Gastroesophageal sphincter (tissue), 4 donors: ENCODE measurements around the gene FIBIN. TPM values are rescaled to one million over a fixed set of nuclear protein-coding genes. Genes with fewer than 3 reads are reported as not detected.

Experiments used
- ATAC-seq: fragments of 150-250 bp; one replicate; pipeline ENCODE4 v1.9.1; 2016; ENCODE audit warnings: mild to moderate bottlenecking, moderate library complexity
- H3K27ac ChIP-seq, 4 donors: fragments of 200-600 bp; sonication (generic) in 3 of 4; 1 replicate in 3 of 4; 2 replicates in 1 of 4; pipeline ENCODE4 v1.5.1; 2016 to 2019
- H3K27me3 ChIP-seq: fragments of 200-600 bp; sonication (generic); one replicate; pipeline ENCODE4 v1.5.1; 2019
- H3K36me3 ChIP-seq, 2 donors: fragments of 200-600 bp; sonication (generic); one replicate each; pipeline ENCODE4 v1.5.1; 2019; ENCODE audit warnings: control low read depth in 1 of 2
- H3K4me1 ChIP-seq, 3 donors: fragments of 200-600 bp; sonication (generic); 1 replicate in 2 of 3; 2 replicates in 1 of 3; pipeline ENCODE4 v1.5.1; 2016 to 2019; ENCODE audit warnings: control low read depth in 2 of 3
- H3K4me3 ChIP-seq, 2 donors: fragments of 200-600 bp; sonication (generic); one replicate each; pipeline ENCODE4 v1.5.1; 2019; ENCODE audit warnings: mild to moderate bottlenecking in 1 of 2, moderate library complexity in 1 of 2
- H3K9me3 ChIP-seq, 3 donors: fragments of 200-600 bp; sonication (generic); one replicate each; pipeline ENCODE4 v1.5.1; 2017 to 2019; ENCODE audit warnings: control low read depth in 2 of 3
- CTCF ChIP-seq, 4 experiments: fragments of 200-600 bp in 2 of 4; fragments of 450-650 bp in 2 of 4; sonication (generic) in 1 of 4; IDR thresholded peaks; one replicate each; pipeline ENCODE4 v1.5.1; 2017 to 2019; ENCODE audit warnings: antibody characterized with exemption in 4 of 4, mild to moderate bottlenecking in 2 of 4, moderate library complexity in 2 of 4
- EP300 ChIP-seq: sonication (generic); formaldehyde crosslinking; IDR thresholded peaks from one replicate; pipeline ENCODE4 v1.6.1; 2017; ENCODE audit warnings: antibody characterized with exemption, mild to moderate bottlenecking
- POLR2A ChIP-seq, 2 donors: fragments of 450-650 bp; IDR thresholded peaks; one replicate each; pipeline ENCODE4 v1.6.1; 2017; ENCODE audit warnings: antibody characterized with exemption in 2 of 2, mild to moderate bottlenecking in 2 of 2, moderate library complexity in 1 of 2
- POLR2AphosphoS5 ChIP-seq: sonication (generic); formaldehyde crosslinking; IDR thresholded peaks from one replicate; pipeline ENCODE4 v1.6.1; 2017; ENCODE audit warnings: antibody characterized with exemption
- whole genome bisulfite sequencing, 2 donors: methylation state at CpG; one replicate each; pipeline ENCODE4 v1.1.5; 2018; ENCODE audit warnings: low coverage in 1 of 2; 5-methylcytosine and 5-hydroxymethylcytosine counted together
- total RNA-seq, 4 donors: library from RNA; depleted of rRNA; stranded (reverse); fragments of >200 nt; gene quantifications; one replicate each; pipeline ENCODE4 v1.1.0, GENCODE V29; 2016

The FIBIN gene
- total RNA-seq: 100 to 1,000 TPM in 2 of 4 donors, 10 to 100 TPM in 2; 53.2 to 143 (median 105) TPM

- no peaks in the 10 kb centered on the region for H3K27me3 ChIP-seq
- no peaks in the 10 kb centered on the region for H3K9me3 ChIP-seq
- H3K4me3 ChIP-seq: peak within 1 kb of the TSS; percentile 71 to 73
- H3K27ac ChIP-seq: peak within 1 kb of the TSS; percentile 61 to 92 (median 90)
- peak; percentile 58 for ATAC-seq
- WGBS, 2 donors: 0% methylated on average over 3 to 9 of the region's 22 CpGs
- TF ChIP-seq POLR2AphosphoS5: peak; percentile 74
- peak; percentile 51 to 62 for TF ChIP-seq POLR2A (IDR thresholded peaks at IDR 0.05)
- TF ChIP-seq CTCF (IDR thresholded peaks at IDR 0.05): no peak
- peaks cover 0 to 53% (median 0%) of the 10 kb centered on the region in 3 donors for H3K4me1 ChIP-seq
- H3K36me3 ChIP-seq: no peaks in the 10 kb centered on the region
Measured at GRCh38 chr11:26993965-26994457, at the start of gene FIBIN. TSS of gene FIBIN (plus strand) at chr11:26994112. CDS start at chr11:26994527, 415 bp downstream.

GRCh38 chr11:26944866-26945664 is 48.8 kb upstream of the FIBIN start:
- TF ChIP-seq EP300: no peak
- no peak for TF ChIP-seq CTCF (IDR thresholded peaks at IDR 0.05)
- Histone ChIP-seq H3K4me3 (no peak overlapping the region), H3K9me3 (no peaks in the 10 kb centered on the region), H3K27ac (no peak overlapping the region), H3K4me1 (peaks cover 6 to 41% (median 17%) of the 10 kb centered on the region in 3 donors), H3K36me3 (no peaks in the 10 kb centered on the region), H3K27me3 (no peaks in the 10 kb centered on the region)
- no peak for ATAC-seq
- WGBS, 2 donors: 16 to 23% methylated on average over 2 to 3 of the region's 3 CpGs

- peaks cover 6 to 41% (median 17%) of the 10 kb centered on the region in 3 donors for H3K4me1 ChIP-seq
- ATAC-seq: no peak
- no peak overlapping the region for H3K4me3 ChIP-seq
- WGBS, 2 donors: 56 to 83% methylated on average over 2 of the region's 2 CpGs
- H3K27me3 ChIP-seq: no peaks in the 10 kb centered on the region
- TF ChIP-seq EP300: no peak
- TF ChIP-seq POLR2A (IDR thresholded peaks at IDR 0.05): no peak
- TF ChIP-seq POLR2AphosphoS5: peak; percentile 30
- TF ChIP-seq CTCF (IDR thresholded peaks at IDR 0.05): no peak
- H3K36me3 ChIP-seq: no peaks in the 10 kb centered on the region
- H3K9me3 ChIP-seq: no peaks in the 10 kb centered on the region
- H3K27ac ChIP-seq: peak overlapping the region; percentile 65 to 82 (median 74)
Measured at GRCh38 chr11:26946257-26946716, 47.6 kb upstream of the FIBIN start.

- WGBS, 2 donors: 15 to 30% methylated on average over 2 of the region's 2 CpGs
- TF ChIP-seq POLR2A (IDR thresholded peaks at IDR 0.05) (no peak), POLR2AphosphoS5 (peak; percentile 99)
- Histone ChIP-seq H3K36me3 (no peaks in the 10 kb centered on the region), H3K27ac (peak overlapping the region; percentile 65 to 82 (median 74)), H3K4me3 (no peak overlapping the region), H3K27me3 (no peaks in the 10 kb centered on the region), H3K4me1 (peaks cover 6 to 41% (median 17%) of the 10 kb centered on the region in 3 donors), H3K9me3 (no peaks in the 10 kb centered on the region)
- ATAC-seq: peak; percentile 97
Measured at GRCh38 chr11:26947379-26947844, 46.5 kb upstream of the FIBIN start.

GRCh38 chr11:26947904-26948639 is 45.8 kb upstream of the FIBIN start:
- no peak overlapping the region for H3K4me3 ChIP-seq
- H3K27ac ChIP-seq: peak overlapping the region; percentile 50 to 82 (median 68)
- WGBS, 2 donors: 44 to 55% methylated on average over 3 of the region's 3 CpGs
- H3K4me1 ChIP-seq: peaks cover 6 to 41% (median 17%) of the 10 kb centered on the region in 3 donors
- H3K36me3 ChIP-seq: no peaks in the 10 kb centered on the region
- TF ChIP-seq CTCF (IDR thresholded peaks at IDR 0.05): no peak
- peak; percentile 58 for TF ChIP-seq POLR2AphosphoS5
- peak; percentile 10 for ATAC-seq
- no peaks in the 10 kb centered on the region for H3K9me3 ChIP-seq
- H3K27me3 ChIP-seq: no peaks in the 10 kb centered on the region
